HepG2 (cell line): Measurements from ENCODE around the gene HIVEP2. TPM values are rescaled to one million over a fixed set of nuclear protein-coding genes. Genes with fewer than 3 reads are reported as not detected.

Experiments used
- ZBTB40 ChIP-seq, 2 experiments: fragments of 450-650 bp in 1 of 2; sonication (generic) in 1 of 2; formaldehyde crosslinking in 1 of 2; IDR thresholded peaks; 2 replicates each; pipeline versions ENCODE4 v1.6.1 to v1.8.0; 2016 to 2022; ENCODE audit warnings: antibody characterized with exemption in 1 of 2, mild to moderate bottlenecking in 1 of 2, missing genetic modification reagents in 1 of 2
- polyA plus RNA-seq, 8 experiments: library from polyadenylated mRNA; depleted of rRNA in 3 of 8; stranded (reverse) in 7 of 8; unstranded in 1 of 8; fragments of >200 nt; fragmentation: Illumina TruSeq in 4 of 8; extraction: Trizol in 4 of 8; gene quantifications; 2 replicates each; pipeline versions ENCODE4 v1.2.1 to v1.2.3, GENCODE V29; 2011 to 2016; ENCODE audit warnings: low read depth in 4 of 8, missing spikeins in 1 of 8, mixed read lengths in 1 of 8; ENCODE audit not compliant: insufficient read depth in 1 of 8
- total RNA-seq, 5 experiments: library from RNA; depleted of rRNA; stranded (reverse); fragments of >200 nt; fragmentation: Illumina TruSeq; extraction: Trizol; gene quantifications; 2 replicates each; pipeline ENCODE4 v1.2.3, GENCODE V29; 2016; ENCODE audit warnings: low read depth in 1 of 5

Gene HIVEP2
- total and polyA plus RNA-seq, 2 of the 13 experiments (the other 11 are each of a cell fraction or from before 2014, with no cell fraction given) = 3.4 to 12.9 TPM

- TF ChIP-seq ZBTB40 (IDR thresholded peaks at IDR 0.05) (no peak), ZBTB40 (CRISPR knock-in tag; IDR thresholded peaks at IDR 0.05) (peak; percentile 88; the same call in 1 of the 2 replicates)
Measured at GRCh38 chr6:142926494-142927270, 18.3 kb downstream of the HIVEP2 start (continued).
